K562 (cell line): ENCODE results near the gene TRIM44. TPM values are rescaled to one million over a fixed set of nuclear protein-coding genes. Genes with fewer than 3 reads are reported as not detected.

Experiments used
- BHLHE40 ChIP-seq: IDR thresholded peaks from 2 replicates; pipeline ENCODE4 v1.6.1; 2011; ENCODE audit warnings: low read length, improper control_type of control experiment
- BRF1 ChIP-seq: IDR thresholded peaks from 3 replicates; pipeline ENCODE4 v1.6.1; 2011; ENCODE audit warnings: borderline replicate concordance, mild to moderate bottlenecking; ENCODE audit not compliant: insufficient read length; ENCODE audit errors: extremely low read depth
- ETS2 ChIP-seq: IDR thresholded peaks from 2 replicates; pipeline ENCODE4 v1.6.1; 2016; ENCODE audit warnings: borderline replicate concordance, missing genetic modification characterization, mild to moderate bottlenecking, moderate library complexity, missing compliant biosample characterization; ENCODE audit not compliant: poor library complexity, severe bottlenecking
- FOXM1 ChIP-seq, 2 experiments: fragments of 450-650 bp in 1 of 2; sonication (generic) in 1 of 2; formaldehyde crosslinking in 1 of 2; IDR thresholded peaks; 2 replicates each; pipeline versions ENCODE4 v1.6.1 to v1.9.0; 2017 to 2022; ENCODE audit warnings: low read depth in 2 of 2, mild to moderate bottlenecking in 2 of 2, missing genetic modification reagents in 1 of 2, moderate library complexity in 1 of 2
- JUND ChIP-seq, 2 experiments: IDR thresholded peaks; 2 replicates in 1 of 2; 3 replicates in 1 of 2; pipeline ENCODE4 v1.6.1; 2011; ENCODE audit warnings: borderline replicate concordance in 2 of 2, low read depth in 2 of 2, low read length in 2 of 2, improper control_type of control experiment in 1 of 2, missing biosample characterization in 1 of 2, missing genetic modification characterization in 1 of 2, missing genetic modification reagents in 1 of 2
- POLR2B ChIP-seq: fragments of 450-650 bp; IDR thresholded peaks from 2 replicates; pipeline ENCODE4 v1.6.1; 2018; ENCODE audit warnings: low read depth; ENCODE audit not compliant: partially characterized antibody
- POLR2H ChIP-seq: IDR thresholded peaks from 2 replicates; pipeline ENCODE4 v1.6.1; 2016; ENCODE audit warnings: missing genetic modification characterization, low read depth, mild to moderate bottlenecking, control low read depth, missing compliant biosample characterization, moderate library complexity
- SAFB ChIP-seq: fragments of 200-400 bp; formaldehyde crosslinking; IDR thresholded peaks from 2 replicates; pipeline ENCODE4 v1.6.1; 2017; ENCODE audit warnings: low read depth, low read length, borderline replicate concordance
- SMAD1 ChIP-seq: fragments of 150-350 bp; IDR thresholded peaks from 2 replicates; pipeline ENCODE4 v1.6.1; 2014; ENCODE audit warnings: low read length, low read depth; ENCODE audit not compliant: partially characterized antibody
- SRSF3 ChIP-seq: fragments of 200-400 bp; formaldehyde crosslinking; IDR thresholded peaks from 2 replicates; pipeline ENCODE4 v1.6.1; 2016; ENCODE audit warnings: mild to moderate bottlenecking, low read length, moderate library complexity; ENCODE audit not compliant: insufficient read depth
- TARDBP ChIP-seq: fragments of 450-650 bp; IDR thresholded peaks from 2 replicates; pipeline ENCODE4 v1.6.1; 2016
- ZBTB1 ChIP-seq: sonication (generic); formaldehyde crosslinking; IDR thresholded peaks from 2 replicates; pipeline ENCODE4 v1.8.1; 2023; ENCODE audit warnings: missing genetic modification reagents, low read depth, mild to moderate bottlenecking, borderline replicate concordance
- ZBTB17 ChIP-seq: fragments of 450-650 bp; formaldehyde crosslinking; IDR thresholded peaks from 2 replicates; pipeline ENCODE4 v1.4.0; 2020; ENCODE audit warnings: mild to moderate bottlenecking
- ZNF12 ChIP-seq: sonication (generic); formaldehyde crosslinking; IDR thresholded peaks from 2 replicates; pipeline ENCODE4 v1.4.0; 2020; ENCODE audit warnings: mild to moderate bottlenecking, missing genetic modification reagents
- polyA plus RNA-seq, 8 experiments: library from polyadenylated mRNA; depleted of rRNA in 4 of 8; stranded (reverse) in 5 of 8; unstranded in 3 of 8; fragments of >200 nt; fragmentation: Nextera tagmentation in 2 of 8; fragmentation: Illumina TruSeq in 1 of 8; extraction: Ambion mirVana in 2 of 8; extraction: Trizol in 1 of 8; gene quantifications; 2 replicates each; pipeline versions ENCODE4 v1.2.1 to v1.2.3, GENCODE V29; 2011 to 2014; ENCODE audit warnings: inconsistent platforms in 1 of 8, missing spikeins in 1 of 8
- total RNA-seq, 7 experiments: library from RNA; depleted of rRNA in 6 of 7; stranded (reverse); fragments of >200 nt in 6 of 7; fragmentation: Illumina TruSeq in 2 of 7; extraction: Trizol in 2 of 7; gene quantifications; 2 replicates each; pipeline versions ENCODE4 v1.2.1 to v1.2.3, GENCODE V29; 2011 to 2021; ENCODE audit warnings: low replicate concordance in 1 of 7
- TF ChIP-seq, protein P1 (sequence below): fragments of 450-650 bp; IDR thresholded peaks from 2 replicates; pipeline ENCODE4 v1.6.1; 2016; ENCODE audit warnings: antibody characterized with exemption
- TF ChIP-seq, protein P2 (sequence below): sonication (generic); formaldehyde crosslinking; IDR thresholded peaks from 2 replicates; pipeline ENCODE4 v1.8.0; 2022; ENCODE audit warnings: mild to moderate bottlenecking, missing genetic modification reagents
- TF ChIP-seq, protein P3 (sequence below): sonication (generic); formaldehyde crosslinking; IDR thresholded peaks from 2 replicates; pipeline ENCODE4 v1.8.0; 2023; ENCODE audit warnings: mild to moderate bottlenecking, missing genetic modification reagents

Gene TRIM44
- total and polyA plus RNA-seq, 9 of the 15 experiments (the other 6 are each of a cell fraction or from before 2014, with no cell fraction given): 8.3 to 105 (median 37.2) TPM

DNA sequence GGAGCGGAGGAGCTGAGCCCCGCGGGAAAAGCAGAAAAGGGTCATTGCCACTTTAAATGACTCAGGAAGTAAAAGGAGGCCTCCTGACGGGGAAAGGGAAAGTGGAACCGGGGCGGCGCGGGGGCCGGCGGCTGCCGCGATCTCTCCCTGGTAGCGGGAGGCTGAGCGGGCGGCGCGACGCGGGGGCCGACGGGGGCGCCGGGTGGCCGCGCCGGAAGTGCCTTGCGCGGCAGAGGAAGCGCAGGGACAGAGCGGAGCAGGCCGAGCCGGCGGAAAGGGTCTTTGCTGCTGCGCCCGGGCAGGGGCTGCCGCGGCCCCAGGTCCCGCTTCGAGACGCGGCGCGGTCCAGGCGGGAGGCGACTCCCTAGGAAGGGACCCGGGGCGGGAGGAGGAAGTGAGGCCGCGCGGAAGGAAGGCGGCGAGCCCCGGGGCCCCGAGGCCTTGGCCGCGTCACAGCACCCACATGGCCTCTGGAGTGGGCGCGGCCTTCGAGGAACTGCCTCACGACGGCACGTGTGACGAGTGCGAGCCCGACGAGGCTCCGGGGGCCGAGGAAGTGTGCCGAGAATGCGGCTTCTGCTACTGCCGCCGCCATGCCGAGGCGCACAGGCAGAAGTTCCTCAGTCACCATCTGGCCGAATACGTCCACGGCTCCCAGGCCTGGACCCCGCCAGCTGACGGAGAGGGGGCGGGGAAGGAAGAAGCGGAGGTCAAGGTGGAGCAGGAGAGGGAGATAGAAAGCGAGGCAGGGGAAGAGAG is at the start of gene TRIM44 (continued):
- TF ChIP-seq, protein P1, sequence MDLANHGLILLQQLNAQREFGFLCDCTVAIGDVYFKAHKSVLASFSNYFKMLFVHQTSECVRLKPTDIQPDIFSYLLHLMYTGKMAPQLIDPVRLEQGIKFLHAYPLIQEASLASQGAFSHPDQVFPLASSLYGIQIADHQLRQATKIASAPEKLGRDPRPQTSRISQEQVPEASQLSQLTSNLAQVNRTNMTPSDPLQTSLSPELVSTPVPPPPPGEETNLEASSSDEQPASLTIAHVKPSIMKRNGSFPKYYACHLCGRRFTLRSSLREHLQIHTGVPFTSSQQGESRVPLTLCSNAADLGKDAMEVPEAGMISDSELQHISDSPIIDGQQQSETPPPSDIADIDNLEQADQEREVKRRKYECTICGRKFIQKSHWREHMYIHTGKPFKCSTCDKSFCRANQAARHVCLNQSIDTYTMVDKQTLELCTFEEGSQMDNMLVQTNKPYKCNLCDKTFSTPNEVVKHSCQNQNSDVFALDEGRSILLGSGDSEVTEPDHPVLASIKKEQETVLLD: peak; percentile 66; the same call in 1 of the 2 replicates
- TF ChIP-seq ZBTB17 (peak; percentile 69), POLR2H (tag) (peak; percentile 70), SAFB (peak; percentile 29; the same call in 1 of the 2 replicates), ETS2 (tag) (peak; percentile 41), BRF1 (no peak), SMAD1 (peak; percentile 10), JUND (IDR thresholded peaks at IDR 0.05; ENCODE audit: borderline replicate concordance, low read depth, low read length) (peak; percentile 7; the same call in 1 of the 2 replicates), JUND (tag; IDR thresholded peaks at IDR 0.05; ENCODE audit: borderline replicate concordance, low read depth, low read length) (no peak), SRSF3 (no peak), FOXM1 (IDR thresholded peaks at IDR 0.05; ENCODE audit: low read depth) (peak; percentile 42; the same call in 1 of the 2 replicates), FOXM1 (CRISPR knock-in tag; IDR thresholded peaks at IDR 0.05; ENCODE audit: low read depth) (peak; percentile 96), POLR2B (peak; percentile 63), ZBTB1 (peak; percentile 89), BHLHE40 (peak; percentile 97), TARDBP (no peak), ZNF12 (CRISPR knock-in tag) (peak; percentile 78; the same call in 1 of the 2 replicates)
- TF ChIP-seq, protein P2, sequence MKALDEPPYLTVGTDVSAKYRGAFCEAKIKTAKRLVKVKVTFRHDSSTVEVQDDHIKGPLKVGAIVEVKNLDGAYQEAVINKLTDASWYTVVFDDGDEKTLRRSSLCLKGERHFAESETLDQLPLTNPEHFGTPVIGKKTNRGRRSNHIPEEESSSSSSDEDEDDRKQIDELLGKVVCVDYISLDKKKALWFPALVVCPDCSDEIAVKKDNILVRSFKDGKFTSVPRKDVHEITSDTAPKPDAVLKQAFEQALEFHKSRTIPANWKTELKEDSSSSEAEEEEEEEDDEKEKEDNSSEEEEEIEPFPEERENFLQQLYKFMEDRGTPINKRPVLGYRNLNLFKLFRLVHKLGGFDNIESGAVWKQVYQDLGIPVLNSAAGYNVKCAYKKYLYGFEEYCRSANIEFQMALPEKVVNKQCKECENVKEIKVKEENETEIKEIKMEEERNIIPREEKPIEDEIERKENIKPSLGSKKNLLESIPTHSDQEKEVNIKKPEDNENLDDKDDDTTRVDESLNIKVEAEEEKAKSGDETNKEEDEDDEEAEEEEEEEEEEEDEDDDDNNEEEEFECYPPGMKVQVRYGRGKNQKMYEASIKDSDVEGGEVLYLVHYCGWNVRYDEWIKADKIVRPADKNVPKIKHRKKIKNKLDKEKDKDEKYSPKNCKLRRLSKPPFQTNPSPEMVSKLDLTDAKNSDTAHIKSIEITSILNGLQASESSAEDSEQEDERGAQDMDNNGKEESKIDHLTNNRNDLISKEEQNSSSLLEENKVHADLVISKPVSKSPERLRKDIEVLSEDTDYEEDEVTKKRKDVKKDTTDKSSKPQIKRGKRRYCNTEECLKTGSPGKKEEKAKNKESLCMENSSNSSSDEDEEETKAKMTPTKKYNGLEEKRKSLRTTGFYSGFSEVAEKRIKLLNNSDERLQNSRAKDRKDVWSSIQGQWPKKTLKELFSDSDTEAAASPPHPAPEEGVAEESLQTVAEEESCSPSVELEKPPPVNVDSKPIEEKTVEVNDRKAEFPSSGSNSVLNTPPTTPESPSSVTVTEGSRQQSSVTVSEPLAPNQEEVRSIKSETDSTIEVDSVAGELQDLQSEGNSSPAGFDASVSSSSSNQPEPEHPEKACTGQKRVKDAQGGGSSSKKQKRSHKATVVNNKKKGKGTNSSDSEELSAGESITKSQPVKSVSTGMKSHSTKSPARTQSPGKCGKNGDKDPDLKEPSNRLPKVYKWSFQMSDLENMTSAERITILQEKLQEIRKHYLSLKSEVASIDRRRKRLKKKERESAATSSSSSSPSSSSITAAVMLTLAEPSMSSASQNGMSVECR (CRISPR knock-in tag): peak; percentile 97
- TF ChIP-seq, protein P3, sequence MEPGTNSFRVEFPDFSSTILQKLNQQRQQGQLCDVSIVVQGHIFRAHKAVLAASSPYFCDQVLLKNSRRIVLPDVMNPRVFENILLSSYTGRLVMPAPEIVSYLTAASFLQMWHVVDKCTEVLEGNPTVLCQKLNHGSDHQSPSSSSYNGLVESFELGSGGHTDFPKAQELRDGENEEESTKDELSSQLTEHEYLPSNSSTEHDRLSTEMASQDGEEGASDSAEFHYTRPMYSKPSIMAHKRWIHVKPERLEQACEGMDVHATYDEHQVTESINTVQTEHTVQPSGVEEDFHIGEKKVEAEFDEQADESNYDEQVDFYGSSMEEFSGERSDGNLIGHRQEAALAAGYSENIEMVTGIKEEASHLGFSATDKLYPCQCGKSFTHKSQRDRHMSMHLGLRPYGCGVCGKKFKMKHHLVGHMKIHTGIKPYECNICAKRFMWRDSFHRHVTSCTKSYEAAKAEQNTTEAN: peak; percentile 95
